DMS 273 (cell line): ENCODE results near the gene CD72.
A peak's percentile ranks its signal among the peaks of the same experiment; 100 is the strongest.
"Not testable (repeated sequence)": the region's sequence is repeated elsewhere in the genome, so short reads cannot be mapped to it uniquely, and the experiment has no call there.

ENCODE experiments used
- DNase-seq: peaks from one replicate; lab custom pipeline; 2025; ENCODE audit not compliant: unreplicated experiment; lab: John Stamatoyannopoulos, UW

CD72 gene

GRCh38 chr9:35649431-35650340, 31.5 kb upstream of the CD72 start:
- no peak for DNase-seq

GRCh38 chr9:35646533-35647265, 28.5 kb upstream of the CD72 start:
- DNase-seq: peak; percentile 96

GRCh38 chr9:35646153-35646532, 27.9 kb upstream of the CD72 start:
- no peak for DNase-seq

GRCh38 chr9:35645736-35646135, 27.5 kb upstream of the CD72 start:
- DNase-seq: not testable (repeated sequence)

- DNase-seq: no peak
These were observed 24.8 kb upstream of the CD72 start for GRCh38 chr9:35643046-35643445.

- DNase-seq: not testable (repeated sequence)
These were observed 23.3 kb upstream of the CD72 start for GRCh38 chr9:35641478-35641877.

- not testable (repeated sequence) for DNase-seq
These were observed 22.2 kb upstream of the CD72 start for GRCh38 chr9:35640431-35640830.

- no peak for DNase-seq
These were observed 21.4 kb upstream of the CD72 start for GRCh38 chr9:35639631-35640030.

- DNase-seq: not testable (repeated sequence)
These were observed 21.0 kb upstream of the CD72 start for GRCh38 chr9:35639225-35639624.

- not testable (repeated sequence) for DNase-seq
These were observed 20.5 kb upstream of the CD72 start for GRCh38 chr9:35638751-35639150.

GRCh38 chr9:35637427-35637955, 19.3 kb upstream of the CD72 start:
- DNase-seq: not testable (repeated sequence)

- not testable (repeated sequence) for DNase-seq
These were observed 18.6 kb upstream of the CD72 start for GRCh38 chr9:35636877-35637246.

- DNase-seq: no peak
These were observed 18.1 kb upstream of the CD72 start for GRCh38 chr9:35636135-35636876.

- DNase-seq: no peak
These were observed 17.5 kb upstream of the CD72 start for GRCh38 chr9:35635730-35636129.

- DNase-seq: no peak
These were observed 11.4 kb upstream of the CD72 start for GRCh38 chr9:35629597-35629996.

GRCh38 chr9:35628389-35628991, 10.3 kb upstream of the CD72 start:
- no peak for DNase-seq

GRCh38 chr9:35627575-35627974, 9.4 kb upstream of the CD72 start:
- DNase-seq: no peak

- DNase-seq: no peak
These were observed 1.6 kb upstream of the CD72 start for GRCh38 chr9:35619800-35620158.

- no peak for DNase-seq
These were observed 914 bp upstream of the CD72 start for GRCh38 chr9:35618854-35619799.

GRCh38 chr9:35617548-35617947, 665 bp downstream of the CD72 start:
- no peak for DNase-seq
